ENCODE data around the gene UGT1A10.

DNA sequence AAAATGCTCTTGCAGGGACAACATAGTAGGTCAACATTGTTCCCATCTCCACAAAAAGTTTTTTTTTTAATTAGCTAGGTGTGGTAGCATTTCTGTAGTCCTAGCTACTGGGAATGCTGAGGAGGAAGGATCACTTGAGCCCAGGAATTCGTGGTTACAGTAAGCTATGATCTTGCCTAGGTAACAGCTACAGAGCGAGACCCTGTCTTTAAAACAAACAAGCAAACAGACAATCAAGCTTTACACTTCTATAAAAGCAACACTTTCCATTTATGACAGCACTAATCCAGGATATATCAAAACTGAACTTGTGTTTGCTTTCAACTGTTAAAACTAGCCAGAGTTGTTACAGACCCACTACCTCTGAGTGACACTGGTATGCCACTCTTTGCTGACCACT is 104.6 kb downstream of the UGT1A10 start:
- TF ChIP-seq, protein P1, sequence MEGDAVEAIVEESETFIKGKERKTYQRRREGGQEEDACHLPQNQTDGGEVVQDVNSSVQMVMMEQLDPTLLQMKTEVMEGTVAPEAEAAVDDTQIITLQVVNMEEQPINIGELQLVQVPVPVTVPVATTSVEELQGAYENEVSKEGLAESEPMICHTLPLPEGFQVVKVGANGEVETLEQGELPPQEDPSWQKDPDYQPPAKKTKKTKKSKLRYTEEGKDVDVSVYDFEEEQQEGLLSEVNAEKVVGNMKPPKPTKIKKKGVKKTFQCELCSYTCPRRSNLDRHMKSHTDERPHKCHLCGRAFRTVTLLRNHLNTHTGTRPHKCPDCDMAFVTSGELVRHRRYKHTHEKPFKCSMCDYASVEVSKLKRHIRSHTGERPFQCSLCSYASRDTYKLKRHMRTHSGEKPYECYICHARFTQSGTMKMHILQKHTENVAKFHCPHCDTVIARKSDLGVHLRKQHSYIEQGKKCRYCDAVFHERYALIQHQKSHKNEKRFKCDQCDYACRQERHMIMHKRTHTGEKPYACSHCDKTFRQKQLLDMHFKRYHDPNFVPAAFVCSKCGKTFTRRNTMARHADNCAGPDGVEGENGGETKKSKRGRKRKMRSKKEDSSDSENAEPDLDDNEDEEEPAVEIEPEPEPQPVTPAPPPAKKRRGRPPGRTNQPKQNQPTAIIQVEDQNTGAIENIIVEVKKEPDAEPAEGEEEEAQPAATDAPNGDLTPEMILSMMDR (conservative IDR thresholded peaks at IDR 0.05; ENCODE audit: low read depth, low read length), result no peak
- TF ChIP-seq EZH2 (IDR thresholded peaks at IDR 0.05; ENCODE audit: borderline replicate concordance, low read depth, low read length, poor library complexity, severe bottlenecking), result no peak
